OCI-LY7 (cell line): ENCODE results near the gene SARDH. TPM values are rescaled to one million over a fixed set of nuclear protein-coding genes. Genes with fewer than 3 reads are reported as not detected.

Experiments
- BruUV-seq: library from RNA; stranded (reverse); fragments of 400-500 nt; replicated peaks from 2 replicates; lab custom pipeline; 2021; lab: Mats Ljungman, UMichigan
- CTCF ChIA-PET: fragments of 300-600 bp; sonication (Branson Sonifier 250); formaldehyde crosslinking; loops from one replicate; lab custom pipeline; 2022; ENCODE audit warnings: antibody characterized with exemption; ENCODE audit not compliant: unreplicated experiment; lab: Charles Lee
- POLR2A ChIA-PET: fragments of 300-600 bp; sonication (Branson Sonifier 250); formaldehyde crosslinking; loops from one replicate; lab custom pipeline; 2022; ENCODE audit warnings: antibody characterized with exemption; lab: Charles Lee
- DNase-seq: peaks from one replicate; pipeline ENCODE4 v3.0.0-alpha.2; 2015; ENCODE audit warnings: low spot score
- H2AFZ ChIP-seq: fragments of 200-600 bp; sonication (generic), shearing (Covaris generic); 2 replicates; pipeline ENCODE4 v1.6.1; 2014; ENCODE audit warnings: mild to moderate bottlenecking, antibody characterized with exemption, low read length, moderate library complexity
- H3K27ac ChIP-seq: fragments of 200-600 bp; sonication (generic); 2 replicates; pipeline ENCODE4 v1.5.1; 2014; ENCODE audit warnings: mixed run types, low read depth, mild to moderate bottlenecking, moderate library complexity, low read length, inconsistent platforms; ENCODE audit not compliant: poor library complexity, severe bottlenecking
- H3K36me3 ChIP-seq: fragments of 200-600 bp; sonication (generic); 2 replicates; pipeline ENCODE4 v1.6.1; 2014; ENCODE audit warnings: mild to moderate bottlenecking, antibody characterized with exemption, low read length, moderate library complexity, mixed read lengths; ENCODE audit not compliant: insufficient read depth
- H3K4me1 ChIP-seq: fragments of 200-600 bp; sonication (generic); 2 replicates; pipeline ENCODE4 v1.5.1; 2014; ENCODE audit warnings: mild to moderate bottlenecking, low read length; ENCODE audit not compliant: insufficient read depth, poor library complexity, severe bottlenecking
- H3K4me2 ChIP-seq: fragments of 200-600 bp; sonication (generic); 2 replicates; pipeline ENCODE4 v1.6.1; 2014; ENCODE audit warnings: mild to moderate bottlenecking, low read length
- H3K4me3 ChIP-seq: fragments of 200-600 bp; sonication (generic); 2 replicates; pipeline ENCODE4 v1.5.1; 2014; ENCODE audit warnings: mild to moderate bottlenecking, low read depth, low read length; ENCODE audit not compliant: poor library complexity, severe bottlenecking
- H3K79me2 ChIP-seq: fragments of 200-600 bp; sonication (generic); 2 replicates; pipeline ENCODE4 v1.6.1; 2016; ENCODE audit warnings: low read depth, mild to moderate bottlenecking, low read length, moderate library complexity, mixed read lengths; ENCODE audit not compliant: insufficient read depth
- H3K9me2 ChIP-seq: fragments of 200-600 bp; sonication (generic); 2 replicates; pipeline ENCODE4 v1.6.1; 2016; ENCODE audit warnings: mild to moderate bottlenecking, low read length, mixed read lengths; ENCODE audit not compliant: insufficient read depth
- H3K9me3 ChIP-seq: fragments of 200-600 bp; sonication (generic); 2 replicates; pipeline ENCODE4 v1.6.1; 2014; ENCODE audit warnings: mild to moderate bottlenecking, mixed run types, low read length, mixed read lengths
- H4K20me1 ChIP-seq: fragments of 200-600 bp; sonication (generic); 2 replicates; pipeline ENCODE4 v1.6.1; 2014; ENCODE audit warnings: mild to moderate bottlenecking, antibody characterized with exemption, low read length, moderate library complexity, mixed read lengths; ENCODE audit not compliant: insufficient read depth
- EZH2phosphoT487 ChIP-seq: fragments of 200-600 bp; sonication (generic); IDR thresholded peaks from 2 replicates; pipeline ENCODE4 v1.6.1; 2018; ENCODE audit warnings: low read depth, borderline replicate concordance, mild to moderate bottlenecking, mixed run types, antibody characterized with exemption, low read length, moderate library complexity, mixed read lengths
- intact Hi-C: fragments of 100-400 bp; cut with micrococcal nuclease; formaldehyde crosslinking; loops from one replicate; pipeline ENCODE4 v1.10.0; 2022; ENCODE audit not compliant: unreplicated experiment
- total RNA-seq, 2 experiments: library from RNA; depleted of rRNA in 1 of 2; stranded (reverse); fragments of >200 nt in 1 of 2; shearing (Covaris generic) in 1 of 2; gene quantifications; 2 replicates each; pipeline ENCODE4 v1.2.3, GENCODE V29; 2014 to 2022
- TF ChIP-seq, protein P1 (sequence below): fragments of 200-600 bp; sonication (generic); conservative IDR thresholded peaks from 2 replicates; pipeline ENCODE4 v1.5.1; 2014; ENCODE audit warnings: mild to moderate bottlenecking, antibody characterized with exemption, low read length, moderate library complexity, mixed read lengths

SARDH gene
- total RNA-seq, 2 experiments from 2014 or later: 42.8 to 60.8 TPM

DNA sequence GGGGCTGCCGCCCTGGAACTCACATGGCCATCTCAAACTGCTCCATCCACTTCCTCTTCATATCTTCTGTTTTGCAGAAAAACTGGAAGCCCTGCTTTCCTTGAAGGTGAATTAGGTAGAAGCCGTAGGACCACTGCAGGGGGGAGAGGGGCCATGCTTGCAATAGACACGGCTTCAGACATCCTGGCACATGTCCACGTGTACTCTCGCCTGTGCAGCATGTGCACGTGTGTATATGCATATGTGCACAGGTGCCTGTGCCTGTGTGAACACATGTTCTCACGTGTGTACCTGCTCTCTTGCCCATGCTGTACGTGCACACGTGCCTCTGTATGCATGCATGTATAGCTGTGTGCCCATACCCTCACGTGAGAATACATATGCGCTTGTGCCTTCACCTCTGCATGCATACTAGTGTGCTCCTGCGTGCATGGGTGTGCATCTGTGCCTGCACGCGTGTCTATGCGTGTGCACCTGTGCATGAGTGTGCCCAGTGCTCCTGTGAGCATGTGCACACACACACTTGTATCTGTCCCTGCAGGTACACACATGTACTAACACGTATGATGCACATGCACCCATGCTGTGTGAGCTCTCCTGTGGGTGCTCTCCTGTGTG, 47.7 kb upstream of the SARDH start:
- peak overlapping the region; percentile 16 for H3K27ac ChIP-seq
- peak overlapping the region; percentile 79 for H3K4me2 ChIP-seq
- peaks cover 40% of the 10 kb centered on the region for H3K4me1 ChIP-seq
- intact Hi-C loops: no loop called here
- peak overlapping the region; percentile 48 for H3K4me3 ChIP-seq
- no TSS peak for BruUV-seq
- H3K9me2 ChIP-seq: no peaks in the 10 kb centered on the region
- CTCF ChIA-PET: no interaction called here
- H4K20me1 ChIP-seq: no peaks in the 10 kb centered on the region
- H3K79me2 ChIP-seq: no peaks in the 10 kb centered on the region
- POLR2A ChIA-PET: interaction anchor here (0.6 to 0.7 kb wide), 2 partner anchors 52 to 326 kb away, joined by 3 read pairs; partner anchors contain the start of gene CACFD1
- peaks cover 5% of the 10 kb centered on the region; the same call in 1 of the 2 replicates for H3K36me3 ChIP-seq
- no peak overlapping the region for H2AFZ ChIP-seq
- H3K9me3 ChIP-seq: no peaks in the 10 kb centered on the region
- TF ChIP-seq EZH2phosphoT487: no peak
- TF ChIP-seq, protein P1, sequence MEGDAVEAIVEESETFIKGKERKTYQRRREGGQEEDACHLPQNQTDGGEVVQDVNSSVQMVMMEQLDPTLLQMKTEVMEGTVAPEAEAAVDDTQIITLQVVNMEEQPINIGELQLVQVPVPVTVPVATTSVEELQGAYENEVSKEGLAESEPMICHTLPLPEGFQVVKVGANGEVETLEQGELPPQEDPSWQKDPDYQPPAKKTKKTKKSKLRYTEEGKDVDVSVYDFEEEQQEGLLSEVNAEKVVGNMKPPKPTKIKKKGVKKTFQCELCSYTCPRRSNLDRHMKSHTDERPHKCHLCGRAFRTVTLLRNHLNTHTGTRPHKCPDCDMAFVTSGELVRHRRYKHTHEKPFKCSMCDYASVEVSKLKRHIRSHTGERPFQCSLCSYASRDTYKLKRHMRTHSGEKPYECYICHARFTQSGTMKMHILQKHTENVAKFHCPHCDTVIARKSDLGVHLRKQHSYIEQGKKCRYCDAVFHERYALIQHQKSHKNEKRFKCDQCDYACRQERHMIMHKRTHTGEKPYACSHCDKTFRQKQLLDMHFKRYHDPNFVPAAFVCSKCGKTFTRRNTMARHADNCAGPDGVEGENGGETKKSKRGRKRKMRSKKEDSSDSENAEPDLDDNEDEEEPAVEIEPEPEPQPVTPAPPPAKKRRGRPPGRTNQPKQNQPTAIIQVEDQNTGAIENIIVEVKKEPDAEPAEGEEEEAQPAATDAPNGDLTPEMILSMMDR: no peak
- no peak for DNase-seq

DNA sequence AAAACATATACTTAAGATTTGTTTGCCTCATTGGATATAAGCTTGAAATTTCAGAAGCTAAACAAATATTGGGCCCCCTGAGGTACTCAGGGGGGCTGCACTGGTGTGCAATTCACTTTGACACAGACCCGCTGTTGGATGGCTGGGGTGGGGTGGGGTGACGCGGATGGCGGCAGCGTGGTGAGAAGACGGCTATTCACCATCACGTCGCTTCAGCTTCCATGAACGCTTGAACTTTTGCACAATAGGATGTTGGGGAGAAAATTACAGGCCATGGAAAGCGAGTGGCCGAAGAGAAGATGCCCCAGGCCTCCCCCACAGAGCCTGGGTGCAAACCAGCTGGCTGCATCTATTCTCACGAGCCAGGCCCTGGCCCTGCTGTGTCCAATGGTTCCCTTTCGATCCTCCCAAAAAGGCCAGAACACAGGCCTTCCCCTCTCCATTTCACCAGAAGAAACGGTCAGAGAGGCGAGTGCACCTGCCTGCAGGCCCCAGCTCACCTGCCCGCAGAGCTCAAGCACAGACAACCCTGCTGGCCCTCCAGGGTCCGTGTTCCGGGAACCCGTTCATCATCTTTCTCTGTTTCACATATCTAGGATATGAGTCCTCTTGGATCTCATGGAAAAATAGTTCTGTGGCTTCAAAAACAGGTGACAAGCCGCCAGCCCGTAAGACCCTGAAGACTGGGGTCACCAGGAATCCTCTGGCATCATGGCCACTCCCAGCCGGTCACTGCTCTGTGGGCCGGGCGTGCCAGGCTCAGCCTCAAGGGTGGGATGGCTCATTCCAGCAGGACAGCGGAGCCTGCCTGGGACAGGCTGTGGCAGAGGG, 46.8 kb upstream of the SARDH start:
- POLR2A ChIA-PET: no interaction called here
- Histone ChIP-seq H4K20me1 (no peaks in the 10 kb centered on the region), H3K36me3 (peaks cover 5% of the 10 kb centered on the region; the same call in 1 of the 2 replicates), H3K79me2 (no peaks in the 10 kb centered on the region), H2AFZ (no peak overlapping the region), H3K27ac (peak overlapping the region; percentile 16), H3K4me2 (no peak overlapping the region), H3K4me1 (peaks cover 40% of the 10 kb centered on the region), H3K9me2 (no peaks in the 10 kb centered on the region), H3K4me3 (no peak overlapping the region), H3K9me3 (no peaks in the 10 kb centered on the region)
- no TSS peak for BruUV-seq
- intact Hi-C loops: no loop called here
- TF ChIP-seq EZH2phosphoT487: no peak
- TF ChIP-seq, protein P1: no peak
- no peak for DNase-seq
- CTCF ChIA-PET: interaction anchor here (0.6 to 1.0 kb wide), 3 partner anchors 170 to 725 kb away, joined by 3 read pairs; no protein-coding TSS in a partner anchor
